A549 (cell line): ENCODE data around the gene ACKR1. TPM values are rescaled to one million over a fixed set of nuclear protein-coding genes. Genes with fewer than 3 reads are reported as not detected.

Experiments
- ATAC-seq, 2 experiments: fragments of 200-7000 bp in 1 of 2; fragments of >200 bp in 1 of 2; cut with Nextera tagmentation in 1 of 2; cut with Tn5 transposase in 1 of 2; 3 replicates each; pipeline versions ENCODE4 v1.8.0 to v1.9.1; 2018 to 2020; ENCODE audit warnings: mild to moderate bottlenecking in 1 of 2, moderate library complexity in 1 of 2
- CTCF ChIA-PET: fragments of 300-600 bp; sonication (Branson Sonifier 250); formaldehyde crosslinking; extraction: SDS; loops from one replicate; lab custom pipeline; 2021; ENCODE audit warnings: antibody characterized with exemption, inconsistent platforms; lab: Yijun Ruan, JAX
- POLR2A ChIA-PET: fragments of 350-600 bp; formaldehyde crosslinking; extraction: SDS; loops from one replicate; lab custom pipeline; 2021; ENCODE audit warnings: antibody characterized with exemption, inconsistent platforms; lab: Yijun Ruan, JAX
- DNase-seq, 2 experiments: peaks; one replicate each; pipeline versions ENCODE4 v3.0.0 to v3.0.0-alpha.2; 2011 to 2016; ENCODE audit warnings: low read depth in 1 of 2, low spot score in 1 of 2
- FAIRE-seq: peaks from 2 replicates; lab custom pipeline; 2011; peaks lifted over from hg19 to GRCh38; lab: Jason Lieb, UNC
- H3K27ac ChIP-seq, 2 experiments: fragments of >200 bp; sonication (Bioruptor Twin); formaldehyde crosslinking; 3 replicates each; pipeline ENCODE4 v1.5.1; 2016 to 2017
- H3K4me1 ChIP-seq: fragments of >200 bp; sonication (Bioruptor Twin); formaldehyde crosslinking; 3 replicates; pipeline ENCODE4 v1.6.1; 2016
- H3K4me2 ChIP-seq: fragments of >200 bp; sonication (Bioruptor Twin); formaldehyde crosslinking; 3 replicates; pipeline ENCODE4 v1.6.1; 2016
- H3K4me3 ChIP-seq: fragments of >200 bp; sonication (Bioruptor Twin); formaldehyde crosslinking; 3 replicates; pipeline ENCODE4 v1.5.1; 2016
- H3K9me3 ChIP-seq: fragments of >200 bp; sonication (Bioruptor Twin); formaldehyde crosslinking; 3 replicates; pipeline ENCODE4 v1.6.1; 2016
- BCL3 ChIP-seq: fragments of >200 bp; sonication (Bioruptor Twin); formaldehyde crosslinking; IDR thresholded peaks from 3 replicates; pipeline ENCODE4 v1.6.1; 2016
- CHD2 ChIP-seq: fragments of 150-350 bp; IDR thresholded peaks from 2 replicates; pipeline ENCODE4 v1.6.1; 2014; ENCODE audit warnings: low read length; ENCODE audit not compliant: partially characterized antibody
- E2F6 ChIP-seq: IDR thresholded peaks from 2 replicates; pipeline ENCODE4 v1.6.1; 2012; ENCODE audit warnings: low read depth, borderline replicate concordance
- EHF ChIP-seq: fragments of 250-450 bp; sonication (Bioruptor Pico); IDR thresholded peaks from 2 replicates; pipeline ENCODE4 v1.5.0; 2020; ENCODE audit warnings: mild to moderate bottlenecking
- EP300 ChIP-seq, 2 experiments: fragments of >200 bp; sonication (Bioruptor Twin); formaldehyde crosslinking; IDR thresholded peaks; 2 replicates in 1 of 2; 3 replicates in 1 of 2; pipeline ENCODE4 v1.6.1; 2016 to 2017
- HDAC2 ChIP-seq: fragments of 200-600 bp; sonication (generic); IDR thresholded peaks from 2 replicates; pipeline ENCODE4 v1.6.1; 2016
- HES2 ChIP-seq: fragments of >200 bp; sonication (Bioruptor Twin); formaldehyde crosslinking; IDR thresholded peaks from 2 replicates; pipeline ENCODE4 v1.6.1; 2016
- KDM1A ChIP-seq: fragments of 200-600 bp; sonication (generic); IDR thresholded peaks from 2 replicates; pipeline ENCODE4 v1.6.1; 2016; ENCODE audit warnings: low read depth, mild to moderate bottlenecking
- MYC ChIP-seq: IDR thresholded peaks from 2 replicates; pipeline ENCODE4 v1.6.1; 2012; ENCODE audit warnings: mild to moderate bottlenecking, inconsistent platforms, low read length, improper control_type of control experiment, borderline replicate concordance
- PBX3 ChIP-seq: IDR thresholded peaks from 2 replicates; pipeline ENCODE4 v1.6.1; 2012
- POLR2AphosphoS2 ChIP-seq: conservative IDR thresholded peaks from 2 replicates; pipeline ENCODE4 v1.6.1; 2012; ENCODE audit warnings: low read length, improper control_type of control experiment, inconsistent platforms
- RFX5 ChIP-seq: fragments of 450-650 bp; IDR thresholded peaks from 2 replicates; pipeline ENCODE4 v1.7.1; 2014; ENCODE audit warnings: antibody characterized with exemption, mild to moderate bottlenecking, moderate library complexity
- TFCP2L1 ChIP-seq: fragments of 250-450 bp; sonication (Bioruptor Pico); IDR thresholded peaks from 2 replicates; pipeline ENCODE4 v1.5.0; 2021; ENCODE audit warnings: mild to moderate bottlenecking
- WGBS: methylation state at CpG from one replicate; pipeline ENCODE4 v1.1.6; 2017; ENCODE audit errors: missing lambda C conversion rate; 5-methylcytosine and 5-hydroxymethylcytosine counted together
- polyA plus RNA-seq, 4 experiments: library from polyadenylated mRNA; depleted of rRNA in 3 of 4; stranded (reverse); fragments of >200 nt; fragmentation: RNase III in 1 of 4; extraction: RNeasy Plus Mini Kit Qiagen cat#74134 plus additional on column Dnase treatment in 1 of 4; gene quantifications; 2 replicates in 3 of 4; 3 replicates in 1 of 4; pipeline ENCODE4 v1.2.3, GENCODE V29; 2011 to 2017
- TF ChIP-seq, protein P1 (sequence below): fragments of 250-450 bp; sonication (Bioruptor Pico); IDR thresholded peaks from 2 replicates; pipeline ENCODE4 v1.5.0; 2021; ENCODE audit warnings: mild to moderate bottlenecking, moderate library complexity, borderline replicate concordance

The ACKR1 gene
- polyA plus RNA-seq, 2 of the 4 experiments (the other 2 are of a cell fraction) = not detected

DNA sequence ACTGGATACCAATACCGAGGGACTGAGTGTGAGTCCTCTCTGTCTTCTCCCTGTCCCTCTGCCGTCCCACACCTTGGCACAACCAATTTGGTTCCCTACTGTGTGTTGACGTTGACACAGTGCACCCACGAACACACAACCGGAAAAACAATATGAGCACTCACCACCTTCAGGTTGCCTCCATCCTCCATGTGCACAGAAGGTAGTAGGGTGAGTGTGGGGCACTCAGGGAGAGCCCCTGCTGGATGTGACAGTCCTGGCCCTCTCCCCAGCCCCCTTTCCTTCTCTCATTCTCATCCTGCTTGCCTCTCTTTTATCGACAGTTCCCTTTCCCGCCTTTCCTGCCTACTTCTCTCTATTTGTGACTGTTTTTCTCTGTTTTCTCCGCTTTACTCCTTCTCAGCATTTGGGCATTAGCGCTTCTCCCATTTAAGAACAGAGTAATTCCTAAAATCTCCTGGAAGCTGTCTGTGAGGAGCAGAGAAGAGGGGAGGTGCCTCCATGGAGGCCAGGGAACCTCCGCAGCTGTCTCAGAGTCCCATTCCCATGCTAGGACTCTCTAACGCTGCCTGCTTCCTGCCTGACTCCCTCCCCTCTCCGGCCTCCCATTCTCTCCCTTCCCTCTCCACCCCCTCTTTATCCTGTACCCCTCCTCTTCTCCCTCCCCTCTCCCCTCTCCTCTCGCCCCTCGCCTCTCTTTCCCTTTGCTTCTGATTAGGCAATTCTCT is 16.9 kb upstream of the ACKR1 start (continued):
- TF ChIP-seq BCL3 = no peak
- TF ChIP-seq, protein P1, sequence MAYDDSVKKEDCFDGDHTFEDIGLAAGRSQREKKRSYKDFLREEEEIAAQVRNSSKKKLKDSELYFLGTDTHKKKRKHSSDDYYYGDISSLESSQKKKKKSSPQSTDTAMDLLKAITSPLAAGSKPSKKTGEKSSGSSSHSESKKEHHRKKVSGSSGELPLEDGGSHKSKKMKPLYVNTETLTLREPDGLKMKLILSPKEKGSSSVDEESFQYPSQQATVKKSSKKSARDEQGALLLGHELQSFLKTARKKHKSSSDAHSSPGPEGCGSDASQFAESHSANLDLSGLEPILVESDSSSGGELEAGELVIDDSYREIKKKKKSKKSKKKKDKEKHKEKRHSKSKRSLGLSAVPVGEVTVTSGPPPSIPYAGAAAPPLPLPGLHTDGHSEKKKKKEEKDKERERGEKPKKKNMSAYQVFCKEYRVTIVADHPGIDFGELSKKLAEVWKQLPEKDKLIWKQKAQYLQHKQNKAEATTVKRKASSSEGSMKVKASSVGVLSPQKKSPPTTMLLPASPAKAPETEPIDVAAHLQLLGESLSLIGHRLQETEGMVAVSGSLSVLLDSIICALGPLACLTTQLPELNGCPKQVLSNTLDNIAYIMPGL (CRISPR knock-in tag) = no peak
- no peak for TF ChIP-seq CHD2

DNA sequence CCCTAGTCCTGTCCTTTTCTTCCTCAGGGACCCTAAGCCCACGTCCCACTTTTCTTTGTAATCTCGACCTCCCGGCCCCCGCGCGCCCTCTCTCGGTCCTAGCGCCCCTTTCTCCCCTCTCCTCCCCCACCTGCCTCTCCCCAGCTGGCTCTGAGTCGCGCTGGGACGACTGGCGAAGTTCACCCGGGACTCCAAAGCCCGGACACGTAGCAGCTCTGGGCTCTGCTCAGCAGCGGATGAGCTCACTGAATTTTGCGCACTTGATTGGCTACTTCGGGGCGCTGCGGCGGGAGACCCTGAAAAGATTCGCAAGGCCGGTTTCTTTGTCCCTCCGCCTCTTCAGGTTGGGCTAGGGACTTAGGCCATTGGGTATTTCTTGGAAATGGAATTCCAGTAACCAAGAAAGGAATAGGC is 16.3 kb upstream of the ACKR1 start:
- DNase-seq (peak in 1 of 2 experiments; percentile 16), ATAC-seq (peak; percentile 72 to 78; a peak in 5 of 6 replicates), FAIRE-seq (no peak)
- 11% methylated on average over 20 of the region's 24 CpGs for WGBS
- no peaks in the 10 kb centered on the region for H3K4me1 ChIP-seq
- ChIA-PET POLR2A (no interaction called here), CTCF (interaction anchor here (1.1 to 1.7 kb wide), 3 partner anchors 10 to 703 kb away, joined by 3 to 6 read pairs (median 3); no protein-coding TSS in a partner anchor)
- TF ChIP-seq RFX5 = peak; percentile 95
- TF ChIP-seq HDAC2 = no peak
- TF ChIP-seq E2F6 = no peak
- no peaks in the 10 kb centered on the region for H3K9me3 ChIP-seq
- H3K27ac ChIP-seq = no peak overlapping the region
- peak overlapping the region; percentile 53 for H3K4me2 ChIP-seq
- H3K4me3 ChIP-seq = peak overlapping the region; percentile 26; the same call in 1 of the 3 replicates

GRCh38 chr1:159190441-159190840 is 14.2 kb upstream of the ACKR1 start:
- CTCF ChIA-PET = interaction anchor here (0.8 to 1.0 kb wide), 2 partner anchors 12 to 22 kb away, joined by 3 to 4 read pairs; no protein-coding TSS in a partner anchor
- TF ChIP-seq HDAC2 = no peak
- no peak for TF ChIP-seq HES2
- no peak for TF ChIP-seq PBX3
- no peak for TF ChIP-seq TFCP2L1 (CRISPR knock-in tag)
- no peak for TF ChIP-seq MYC
- no peak for TF ChIP-seq EHF
- TF ChIP-seq, all 56 proteins: peak for 0
- FAIRE-seq (no peak), DNase-seq (no peak), ATAC-seq (no peak)
- POLR2A ChIA-PET = no interaction called here
- H3K27ac ChIP-seq = no peak overlapping the region
- H3K4me2 ChIP-seq = no peak overlapping the region
- H3K9me3 ChIP-seq = no peaks in the 10 kb centered on the region
- no peaks in the 10 kb centered on the region for H3K4me1 ChIP-seq
- WGBS = 0% methylated on average over 2 of the region's 2 CpGs
- no peak overlapping the region for H3K4me3 ChIP-seq

- ATAC-seq (peak; percentile 58 to 76; a peak in 3 of 6 replicates), DNase-seq (peak in 1 of 2 experiments; percentile 9), FAIRE-seq (no peak)
- no peaks in the 10 kb centered on the region for H3K4me1 ChIP-seq
- ChIA-PET CTCF (interaction anchor here (0.6 to 11.3 kb wide), 15 partner anchors 13 to 809 kb away, joined by 3 to 186 read pairs (median 4); no protein-coding TSS in a partner anchor), POLR2A (no interaction called here)
- H3K4me3 ChIP-seq = no peak overlapping the region
- no peak overlapping the region for H3K4me2 ChIP-seq
- no peak overlapping the region for H3K27ac ChIP-seq
- H3K9me3 ChIP-seq = no peaks in the 10 kb centered on the region
- WGBS = 24% methylated on average over 5 of the region's 5 CpGs
- TF ChIP-seq POLR2AphosphoS2 (no peak), EP300 (IDR thresholded peaks at IDR 0.05) (no peak), KDM1A (no peak)
These were observed 8.1 kb upstream of the ACKR1 start for GRCh38 chr1:159196543-159196942.
